T-helper 17 cell (primary cell): ENCODE measurements around the gene AAR2. TPM values are rescaled to one million over a fixed set of nuclear protein-coding genes. Genes with fewer than 3 reads are reported as not detected.

Source experiments
- total RNA-seq, 4 donors: library from RNA in 2 of 4; stranded (reverse) in 2 of 4; gene quantifications; one replicate each; pipeline ENCODE4 v1.2.3 and lab custom pipeline; 2022 to 2026

Gene AAR2
- total RNA-seq, 2 donors from 2014 or later = 16.7 to 23.0 TPM

Other genes with a start within 250 kb of the AAR2 start
- gene EPB41L1, start 81.7 kb upstream of the AAR2 start, total RNA-seq = under 1 TPM; 0.23 to 0.40 TPM
- 10 to 100 TPM; 33.9 to 45.4 TPM for gene DLGAP4, start 69.9 kb downstream of the AAR2 start, total RNA-seq